GM21390 (cell line): ENCODE results near the gene ARFIP1.
"Not testable (repeated sequence)": the region's sequence is repeated elsewhere in the genome, so short reads cannot be mapped to it uniquely, and the experiment has no call there.

Experiments used
- ATAC-seq: cut with Tn5 transposase; IDR thresholded peaks from one replicate; pipeline ENCODE4 v1.9.1; 2021; ENCODE audit not compliant: unreplicated experiment

Gene ARFIP1

DNA sequence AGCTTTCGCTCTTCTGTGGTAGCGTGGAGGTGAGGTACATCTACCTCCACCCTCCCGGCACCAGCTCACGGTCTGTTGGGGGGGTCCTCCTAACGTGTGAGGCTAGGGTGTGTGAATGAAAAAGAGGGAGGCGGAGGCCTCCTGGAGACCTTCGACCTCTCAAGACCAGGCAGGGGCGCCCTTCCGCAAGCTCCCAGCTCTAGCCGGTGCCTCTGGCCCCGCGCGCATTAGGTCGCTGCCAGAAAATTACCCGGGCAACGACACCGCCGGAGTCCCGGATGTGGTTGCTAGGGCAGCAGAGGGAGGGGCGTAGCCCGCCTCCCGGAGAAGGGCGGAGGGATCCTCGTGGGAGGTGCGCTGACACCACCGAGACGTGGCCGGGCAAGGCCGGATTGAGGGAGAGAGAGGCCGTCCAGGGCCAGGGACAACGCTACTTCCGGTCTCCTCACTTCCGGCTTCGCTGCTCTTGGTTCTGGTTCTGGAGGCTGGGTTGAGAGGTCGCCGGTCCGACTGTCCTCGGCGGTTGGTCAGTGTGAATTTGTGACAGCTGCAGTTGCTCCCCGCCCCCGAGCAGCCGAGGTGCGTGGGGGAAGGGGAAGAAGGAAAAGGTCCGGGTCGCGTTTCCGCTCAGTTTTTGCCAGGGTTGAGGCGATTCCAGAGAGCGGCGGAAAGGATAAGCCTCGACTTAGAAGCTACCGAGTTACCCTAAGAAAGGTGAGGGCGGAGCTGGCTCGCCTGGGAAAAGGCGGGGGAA is at the start of gene ARFIP1, which contains the start of gene TIGD4:
ARFIP1 (plus strand) TSS at position 442 of the 754 bp plus-strand sequence. CDS start 49,680 bp downstream, outside the sequence.
TIGD4 (minus strand) TSS at position 218 of the 754 bp plus-strand sequence. CDS start 8,726 bp downstream, outside the sequence.
- ATAC-seq = peak; percentile 89

GRCh38 chr4:152731997-152732396 is 47.8 kb upstream of the ARFIP1 start:
- ATAC-seq = no peak

DNA sequence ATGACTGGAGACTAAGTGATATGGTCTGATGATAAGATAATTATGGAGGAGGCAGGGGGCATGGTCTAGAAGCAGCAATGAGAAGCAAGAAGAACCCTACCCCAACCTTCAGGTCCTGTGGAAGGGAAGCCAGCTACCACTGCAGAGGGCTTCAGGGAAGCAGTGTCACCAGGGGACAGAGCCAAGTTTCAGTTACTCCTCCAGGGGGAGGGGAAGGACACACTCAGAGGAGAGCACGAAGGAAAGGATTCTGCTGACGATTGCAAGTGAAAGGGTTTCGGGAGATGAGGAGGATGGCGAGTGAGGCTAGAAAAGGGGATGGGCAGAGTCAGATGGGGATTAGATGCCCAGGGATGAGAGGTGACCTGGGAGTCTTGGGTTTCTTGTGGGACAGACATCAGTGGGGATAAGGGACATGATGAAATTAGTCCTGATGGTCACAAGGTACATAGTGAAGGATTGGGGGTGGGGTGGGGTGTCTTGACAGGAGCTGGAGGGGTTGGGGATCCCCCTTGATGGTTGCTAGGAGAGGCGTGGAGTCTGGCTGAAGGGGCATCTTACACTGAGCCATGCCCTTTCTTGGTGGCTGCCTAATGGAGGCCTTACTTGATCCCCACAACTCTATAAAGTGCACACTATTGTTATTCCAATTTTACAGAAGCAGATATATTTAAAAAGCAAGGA is 45.6 kb upstream of the ARFIP1 start:
- no peak for ATAC-seq

- ATAC-seq = no peak
Observed at GRCh38 chr4:152734699-152735050, 45.1 kb upstream of the ARFIP1 start.

GRCh38 chr4:152735396-152735859 is 44.3 kb upstream of the ARFIP1 start:
- ATAC-seq = no peak

- ATAC-seq = no peak
Observed at GRCh38 chr4:152735906-152736305, 43.8 kb upstream of the ARFIP1 start.

- ATAC-seq = no peak
Observed at GRCh38 chr4:152738827-152739226, 40.9 kb upstream of the ARFIP1 start.

DNA sequence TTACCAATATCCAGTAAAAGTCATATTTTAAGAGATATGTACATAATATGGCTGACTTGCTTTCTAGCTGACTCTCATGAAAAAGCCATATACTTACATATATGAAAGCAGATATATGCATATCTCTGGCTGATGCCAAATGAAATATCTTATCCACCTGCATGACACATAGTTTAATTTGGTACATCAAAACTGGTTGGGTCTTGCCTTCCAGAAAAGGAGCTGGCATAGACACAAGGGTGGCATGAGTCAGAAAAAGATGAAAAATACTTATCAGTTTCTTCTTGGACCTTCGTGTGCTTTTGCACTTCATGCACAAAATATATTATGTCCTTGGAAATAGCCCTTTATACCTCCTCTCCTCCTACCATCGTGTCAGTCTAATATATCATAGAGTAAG is 32.3 kb upstream of the ARFIP1 start:
- ATAC-seq = no peak

DNA sequence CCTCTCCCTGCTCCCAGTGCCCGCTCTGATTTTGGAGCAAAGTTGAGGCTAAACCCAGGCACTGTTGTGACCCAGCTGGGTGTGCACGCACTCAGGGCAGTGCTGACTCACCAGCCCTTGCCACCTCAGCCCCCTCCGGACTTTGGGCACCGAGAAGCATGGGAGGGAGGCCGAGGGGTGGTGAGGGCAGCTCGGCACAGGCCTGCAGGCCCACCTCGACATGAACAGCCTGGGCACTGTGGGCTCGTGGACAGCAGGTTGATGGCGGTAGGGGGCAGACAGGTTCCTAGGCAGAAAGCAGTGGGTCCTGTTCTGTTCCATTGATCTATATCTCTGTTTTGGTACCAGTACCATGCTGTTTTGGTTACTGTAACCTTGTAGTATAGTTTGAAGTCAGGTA is 31.1 kb upstream of the ARFIP1 start:
- no peak for ATAC-seq

- ATAC-seq = no peak
Observed at GRCh38 chr4:152763796-152764195, 16.0 kb upstream of the ARFIP1 start.

- ATAC-seq = not testable (repeated sequence)
Observed at GRCh38 chr4:152765069-152765737, 14.6 kb upstream of the ARFIP1 start.

DNA sequence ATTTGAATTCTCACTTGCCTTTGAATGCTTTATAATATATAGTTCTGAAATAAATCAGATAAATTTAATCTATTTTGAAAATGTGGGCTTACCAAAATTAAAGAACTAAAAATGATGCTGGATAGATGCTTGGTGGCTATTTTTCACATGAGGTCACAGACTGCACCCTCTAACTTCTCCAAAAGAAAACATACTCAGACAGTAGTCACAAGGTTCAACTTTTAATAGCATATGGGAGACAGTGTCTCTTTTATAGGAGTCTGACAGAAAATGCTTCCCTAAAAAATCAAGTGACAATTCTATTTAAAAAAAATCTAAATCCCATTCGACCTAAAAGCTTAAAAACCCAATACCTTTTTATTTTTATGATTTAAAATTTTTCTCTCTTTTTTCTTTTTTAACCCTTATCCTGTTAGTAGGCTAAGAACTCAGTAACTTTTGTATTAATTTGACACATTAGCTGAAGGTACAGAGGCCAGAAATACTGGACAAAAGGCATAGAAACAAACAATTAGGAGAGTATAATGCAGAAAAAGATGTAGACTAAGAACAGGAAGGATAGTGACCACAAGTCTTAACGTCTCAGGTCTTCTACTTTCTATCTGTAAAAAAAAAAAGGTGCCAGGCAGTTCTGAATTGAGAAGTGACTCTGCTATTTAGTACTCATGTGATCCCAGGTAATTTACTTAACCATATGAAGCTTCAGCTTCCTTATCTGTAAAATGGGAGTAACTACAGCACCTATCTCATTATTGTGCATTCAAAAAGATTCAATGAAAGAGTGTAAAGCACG is 7.8 kb upstream of the ARFIP1 start:
- peak; percentile 90 for ATAC-seq

DNA sequence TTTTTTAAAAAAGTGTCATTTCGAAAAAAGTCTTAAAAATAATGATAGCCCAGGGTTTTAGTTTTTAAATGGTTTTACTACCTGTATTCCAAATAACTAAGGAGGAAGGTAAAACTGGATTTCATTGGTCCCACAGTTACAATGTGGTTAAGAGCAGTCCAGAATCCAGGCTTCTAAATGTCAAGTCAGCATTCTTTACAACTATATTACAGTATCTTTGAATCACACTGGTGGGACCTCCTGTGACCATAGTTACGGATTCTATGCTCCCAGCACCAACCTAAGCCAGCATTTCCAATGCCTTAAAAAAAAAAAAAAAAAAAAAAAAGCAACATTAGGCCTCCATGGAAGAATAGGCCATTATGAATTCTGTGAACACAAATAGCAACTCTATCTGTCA is 6.4 kb upstream of the ARFIP1 start:
- no peak for ATAC-seq

- no peak for ATAC-seq
Observed at GRCh38 chr4:152773953-152774352, 5.8 kb upstream of the ARFIP1 start.

GRCh38 chr4:152776352-152776751 is 3.4 kb upstream of the ARFIP1 start:
- no peak for ATAC-seq

- ATAC-seq = no peak
Observed at GRCh38 chr4:152777488-152777887, 2.3 kb upstream of the ARFIP1 start.

GRCh38 chr4:152778656-152779512 is 870 bp upstream of the ARFIP1 start:
- ATAC-seq = no peak

GRCh38 chr4:152780267-152780778 is 569 bp downstream of the ARFIP1 start:
- peak; percentile 23 for ATAC-seq

GRCh38 chr4:152784490-152785350 is 5.0 kb downstream of the ARFIP1 start:
- no peak for ATAC-seq
